GM19438 (cell line): Measurements from ENCODE around the gene ATP6V1F.

Source experiments
- ATAC-seq: cut with Tn5 transposase; IDR thresholded peaks from one replicate; pipeline ENCODE4 v1.9.1; 2021; ENCODE audit warnings: low read depth; ENCODE audit not compliant: unreplicated experiment

The ATP6V1F gene

GRCh38 chr7:128867241-128867640, 4.6 kb downstream of the ATP6V1F start:
- no peak for ATAC-seq

GRCh38 chr7:128867842-128868623, 5.4 kb downstream of the ATP6V1F start:
- ATAC-seq = no peak

- no peak for ATAC-seq
These were observed 6.0 kb downstream of the ATP6V1F start for GRCh38 chr7:128868624-128869137.

DNA sequence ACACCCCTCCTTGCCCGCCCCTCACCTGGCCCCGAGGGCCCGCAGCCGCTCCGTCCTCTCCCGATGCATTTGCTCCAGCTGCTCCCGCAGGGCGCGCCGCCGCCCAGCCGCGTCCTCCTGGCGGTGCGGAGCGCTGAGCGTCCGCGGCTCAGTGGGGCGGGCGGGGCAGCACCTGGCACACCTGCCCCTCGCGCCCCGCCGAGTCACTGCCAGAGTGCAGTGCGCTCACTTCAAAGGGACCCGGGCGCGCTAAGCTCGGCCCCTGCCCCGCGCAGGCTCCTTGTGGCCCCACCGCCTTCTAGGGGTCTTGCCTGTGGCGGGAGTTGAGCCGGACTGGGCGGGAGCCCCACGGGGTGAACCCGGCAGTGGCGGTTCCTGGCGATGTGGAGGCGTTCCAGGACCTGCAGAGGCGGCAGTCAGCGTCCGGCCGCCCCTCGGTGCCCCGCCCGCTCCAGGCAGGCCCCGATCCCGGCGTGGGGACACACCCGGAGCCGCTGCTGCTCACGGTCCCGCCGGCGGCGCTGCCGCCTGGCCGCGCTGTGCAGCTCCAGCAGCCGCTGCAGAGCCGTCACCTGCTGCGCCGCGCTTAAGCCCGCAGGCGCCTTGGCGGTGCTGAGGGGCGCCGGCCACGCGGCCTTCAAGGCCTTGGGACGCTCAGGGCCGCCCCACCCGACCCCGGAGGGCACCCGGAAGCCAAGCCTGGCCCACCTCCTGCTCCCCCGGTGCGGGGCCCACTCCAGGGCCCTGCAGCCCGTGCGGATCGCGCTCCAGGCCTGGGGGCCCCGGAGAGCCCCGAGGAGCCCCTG, 6.7 kb downstream of the ATP6V1F start:
- peak; percentile 71 for ATAC-seq

DNA sequence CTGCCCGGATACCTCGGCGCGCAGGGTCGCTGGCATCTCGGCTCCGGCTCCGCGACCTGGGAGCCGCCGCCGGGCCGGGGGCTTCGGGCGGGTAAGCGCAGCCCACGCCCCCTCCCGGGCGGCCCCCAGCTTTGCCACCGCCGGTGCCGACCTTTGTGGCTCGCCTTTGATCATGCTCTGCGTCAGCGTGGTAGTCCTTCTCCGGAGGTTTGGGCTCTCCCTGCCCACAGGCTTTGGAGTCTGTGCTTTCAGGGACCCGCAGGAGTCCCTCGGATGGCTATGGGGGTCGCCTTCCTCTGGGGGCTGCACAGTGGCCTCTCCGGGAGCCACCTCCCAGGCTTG, 7.3 kb downstream of the ATP6V1F start:
- no peak for ATAC-seq

GRCh38 chr7:128871050-128871449, 8.4 kb downstream of the ATP6V1F start:
- no peak for ATAC-seq

DNA sequence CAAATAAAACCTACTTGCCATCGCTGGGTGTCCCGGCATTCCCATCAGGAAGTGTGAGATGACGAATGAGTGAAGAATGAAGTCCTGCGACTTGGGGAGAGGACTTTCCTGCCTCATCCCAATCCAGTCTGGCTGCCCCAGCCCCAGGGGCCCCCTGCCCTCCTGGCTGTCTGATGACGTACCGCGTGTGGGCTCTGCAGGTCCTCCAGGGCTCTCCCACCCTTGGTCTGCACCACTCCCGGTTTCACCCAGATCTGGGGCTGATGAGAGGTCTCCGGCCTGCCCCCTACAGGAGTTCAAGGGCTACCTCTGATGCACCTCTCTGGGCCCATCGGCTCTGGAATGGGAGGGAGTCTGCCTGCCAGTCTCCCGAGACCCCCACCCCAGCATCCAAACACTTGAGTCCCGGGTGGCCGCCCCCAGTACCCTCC, 9.8 kb downstream of the ATP6V1F start:
- no peak for ATAC-seq

DNA sequence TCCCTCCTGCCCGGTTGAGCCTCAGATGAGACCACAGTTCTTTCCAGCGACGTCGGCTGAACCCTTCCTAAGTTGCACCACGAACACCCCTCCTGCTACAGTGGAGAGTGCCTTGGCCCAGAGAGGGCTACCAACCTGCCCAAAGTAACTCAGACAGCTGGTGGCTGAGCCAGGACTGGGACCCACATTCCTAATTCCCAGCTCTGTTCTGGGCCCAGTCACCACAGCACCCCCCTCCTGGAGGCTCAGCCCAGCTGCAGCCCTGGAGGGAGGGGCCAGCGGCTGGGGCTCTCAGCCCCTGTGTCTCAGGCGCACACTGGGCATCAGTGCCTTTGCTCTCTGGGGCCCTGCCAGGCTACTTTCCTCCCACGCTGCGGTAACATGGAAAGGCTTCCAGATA, 10.6 kb downstream of the ATP6V1F start:
- no peak for ATAC-seq

DNA sequence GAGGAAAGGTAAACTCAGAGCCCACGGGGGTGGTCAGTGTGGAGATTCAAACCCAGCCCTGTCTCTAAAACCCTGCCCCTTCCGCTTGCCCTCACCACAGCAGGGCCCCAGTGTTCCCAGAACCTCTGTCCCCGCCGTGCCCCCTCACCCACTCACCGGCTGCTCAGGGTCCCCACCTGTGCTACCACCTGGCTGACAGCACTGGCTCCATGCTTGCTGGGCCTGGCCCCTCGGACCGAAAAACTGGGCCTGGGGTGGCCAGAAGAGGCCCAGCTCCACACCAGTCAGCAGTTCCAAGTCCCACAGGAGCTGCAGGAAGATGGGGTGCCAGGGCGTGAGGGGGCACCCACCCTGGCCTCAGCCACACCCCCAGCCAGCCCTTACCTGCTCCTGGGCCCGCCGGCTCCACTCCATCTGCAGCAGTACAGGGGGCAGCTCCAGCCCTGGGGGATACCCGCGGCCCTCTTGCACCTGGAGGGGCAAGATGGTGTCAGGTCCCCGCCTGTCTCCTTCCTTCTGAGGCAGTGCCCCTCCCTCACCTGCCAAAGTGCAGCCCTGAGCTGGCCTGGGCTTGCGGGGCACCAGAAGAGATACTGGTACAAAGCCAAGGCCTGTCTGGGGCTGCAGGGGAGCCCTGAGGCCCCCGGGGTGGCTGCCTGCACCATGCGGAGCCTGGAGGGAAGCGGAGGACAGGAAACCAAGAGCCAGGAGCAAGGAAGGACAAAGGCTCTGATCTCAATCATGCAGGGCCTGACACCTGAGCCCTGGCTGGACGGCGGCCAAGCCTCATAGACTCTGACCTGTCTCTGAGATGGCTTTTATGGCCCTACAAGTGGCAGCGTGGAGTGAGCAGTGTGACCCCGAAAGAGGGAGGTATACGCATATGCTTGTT, 11.7 kb downstream of the ATP6V1F start:
- no peak for ATAC-seq

DNA sequence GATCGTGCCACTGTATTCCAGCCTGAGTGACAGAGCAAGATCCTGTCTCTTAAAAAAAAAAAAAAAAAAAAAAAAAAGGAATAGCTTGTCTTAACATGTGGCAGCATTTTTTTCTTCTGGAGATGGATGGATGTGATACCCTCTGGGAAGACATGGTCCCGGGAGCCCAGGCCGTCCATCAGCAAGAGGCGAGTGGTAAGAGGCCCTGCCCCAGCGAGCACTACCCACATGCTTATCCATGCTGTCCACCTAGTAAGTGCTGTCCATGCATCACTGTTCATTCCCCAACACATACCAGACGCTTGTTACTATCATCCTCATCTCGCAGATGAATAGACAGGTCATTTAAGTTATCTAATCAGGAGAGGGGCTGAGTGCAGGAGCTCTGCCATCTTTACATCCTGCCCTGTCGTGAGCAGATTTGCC, 12.9 kb downstream of the ATP6V1F start:
- no peak for ATAC-seq

GRCh38 chr7:128876127-128876526, 13.5 kb downstream of the ATP6V1F start:
- ATAC-seq = no peak

- no peak for ATAC-seq
These were observed 13.9 kb downstream of the ATP6V1F start for GRCh38 chr7:128876586-128876977.

DNA sequence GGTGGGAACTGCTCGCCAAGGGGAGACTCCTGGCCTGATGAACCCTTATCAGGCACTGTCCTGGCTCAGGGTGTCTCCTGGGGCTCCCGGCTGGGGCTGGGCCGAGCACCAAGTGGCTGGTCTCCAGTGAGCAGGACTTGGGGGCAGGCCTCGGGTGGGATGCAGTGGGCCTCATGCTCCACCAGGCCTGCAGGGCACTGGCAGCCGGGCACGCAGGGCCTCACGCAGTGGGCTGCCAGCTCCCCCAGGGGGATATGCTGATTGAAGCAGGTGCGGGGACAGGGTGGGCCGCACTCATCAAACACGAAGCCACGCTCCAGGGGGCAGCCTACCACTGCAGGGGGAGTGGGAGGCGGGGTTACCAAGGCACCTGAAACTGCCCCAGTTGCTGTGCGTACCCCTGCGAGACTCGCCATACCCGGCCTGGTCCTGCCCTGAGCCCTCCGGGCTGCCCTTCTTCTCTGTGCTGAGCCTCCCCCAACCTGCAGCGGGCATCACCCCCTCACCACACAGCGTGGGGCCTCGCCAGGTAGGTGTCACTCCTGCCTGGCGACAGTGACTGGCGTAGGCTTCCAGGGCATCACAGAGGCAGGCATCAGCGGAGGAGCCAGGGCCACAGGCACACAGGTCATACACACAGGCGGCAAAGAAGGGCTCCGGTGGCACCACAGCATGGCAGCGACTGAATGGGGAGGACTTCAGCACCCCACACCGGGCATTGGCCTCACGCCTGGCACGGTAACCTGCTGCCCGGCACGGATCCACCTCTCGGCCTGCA, 14.5 kb downstream of the ATP6V1F start:
- no peak for ATAC-seq

GRCh38 chr7:128877756-128878120, 15.1 kb downstream of the ATP6V1F start:
- no peak for ATAC-seq

- ATAC-seq = no peak
These were observed 15.8 kb downstream of the ATP6V1F start for GRCh38 chr7:128878226-128879105.

DNA sequence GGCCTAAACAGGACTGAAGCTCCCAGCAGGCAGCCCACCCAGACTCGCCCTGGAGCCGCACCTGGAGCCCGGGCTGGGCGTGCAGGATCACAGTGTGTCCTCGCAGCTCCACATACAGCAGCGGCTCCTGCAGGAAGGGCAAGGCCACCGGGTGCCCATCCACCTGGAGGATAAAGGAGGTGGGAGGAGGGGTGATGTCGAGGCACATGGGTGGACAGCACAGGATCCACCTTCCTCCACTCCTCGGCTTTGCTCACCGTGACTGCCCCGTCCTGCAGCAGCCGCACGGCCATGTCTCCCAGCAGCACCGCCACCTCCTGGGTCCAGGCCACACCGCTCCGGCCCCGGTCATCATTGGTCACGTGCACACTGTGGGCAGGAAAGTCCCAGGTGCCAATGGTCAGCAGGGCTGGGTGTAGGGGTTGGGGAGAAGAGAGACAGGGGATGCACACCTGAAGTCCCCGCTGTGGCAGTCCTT, 16.8 kb downstream of the ATP6V1F start:
- ATAC-seq = no peak

GRCh38 chr7:128879939-128880746, 17.5 kb downstream of the ATP6V1F start:
- no peak for ATAC-seq

DNA sequence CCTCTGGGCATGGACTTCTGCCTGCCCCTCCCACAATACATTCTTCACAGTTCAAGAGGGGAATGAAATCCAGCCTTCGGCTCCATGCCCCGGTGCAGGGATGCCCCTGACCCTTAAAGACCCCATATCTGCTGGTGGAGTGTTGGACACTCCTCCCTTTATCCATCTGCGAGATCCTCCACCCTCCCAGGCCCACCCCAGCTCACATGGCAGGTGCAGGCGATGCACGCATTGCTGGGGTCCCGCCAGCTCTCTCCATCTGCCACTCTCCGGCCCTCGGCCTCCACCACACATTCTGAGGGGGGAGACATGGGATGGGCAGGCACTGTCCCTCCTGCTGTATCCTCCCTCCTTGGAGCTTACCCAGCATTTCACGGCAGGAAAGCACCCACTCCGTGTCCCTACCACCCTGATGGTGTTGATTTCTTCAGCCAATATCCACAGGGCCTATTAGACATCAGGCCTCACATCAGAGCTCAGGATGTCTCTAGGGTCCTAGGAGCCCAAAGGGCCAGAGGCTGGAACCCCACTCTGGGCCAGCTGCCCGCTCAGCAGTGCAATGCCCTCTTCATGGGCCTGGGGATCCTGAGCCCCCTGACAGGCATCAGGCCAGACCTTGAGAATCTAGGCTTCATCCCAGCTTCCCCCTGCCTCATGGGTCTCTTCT, 18.3 kb downstream of the ATP6V1F start:
- ATAC-seq = no peak
